Measurements from ENCODE around the gene MPC1. TPM values are rescaled to one million over a fixed set of nuclear protein-coding genes. Genes with fewer than 3 reads are reported as not detected.
"Not testable (repeated sequence)": the region's sequence is repeated elsewhere in the genome, so short reads cannot be mapped to it uniquely, and the experiment has no call there.

Gene MPC1
- total RNA-seq, 4 donors from 2014 or later, result 43.1 to 64.3 (median 59.5) TPM

GRCh38 chr6:166395351-166395750, 12.6 kb upstream of the MPC1 start:
- Histone ChIP-seq H3K36me3 (no peaks in the 10 kb centered on the region), H3K4me3 (no peak overlapping the region), H3K4me1 (no peaks in the 10 kb centered on the region), H3K27ac (no peak overlapping the region), H3K9me3 (no peaks in the 10 kb centered on the region), H3K27me3 (peaks cover 0 to 47% (median 0%) of the 10 kb centered on the region in 4 donors)
- TF ChIP-seq CTCF (IDR thresholded peaks at IDR 0.05), result no peak
- no peak for TF ChIP-seq POLR2A (IDR thresholded peaks at IDR 0.05)
- no peak for DNase-seq
- 58 to 82% methylated on average over 3 to 6 of the region's 6 CpGs for WGBS, 2 donors
- intact Hi-C loops (cut with DNase I), result loop anchor here (5.0 kb wide), 1 partner anchor 113 kb away; no protein-coding TSS in a partner anchor

- no peaks in the 10 kb centered on the region for H3K9me3 ChIP-seq
- 55 to 57% methylated on average over 9 of the region's 10 CpGs for WGBS, 2 donors
- no peaks in the 10 kb centered on the region for H3K36me3 ChIP-seq
- no peak for TF ChIP-seq CTCF (IDR thresholded peaks at IDR 0.05)
- no peak for TF ChIP-seq POLR2A (IDR thresholded peaks at IDR 0.05)
- intact Hi-C loops (cut with DNase I), result no loop called here
- no peak overlapping the region for H3K4me3 ChIP-seq
- no peaks in the 10 kb centered on the region for H3K4me1 ChIP-seq
- no peak overlapping the region for H3K27ac ChIP-seq
- no peak for DNase-seq
- peaks cover 0 to 47% (median 0%) of the 10 kb centered on the region in 4 donors for H3K27me3 ChIP-seq
Observed at GRCh38 chr6:166394036-166394892, 11.5 kb upstream of the MPC1 start.

GRCh38 chr6:166393535-166393823, 10.7 kb upstream of the MPC1 start:
- Histone ChIP-seq H3K4me1 (no peaks in the 10 kb centered on the region), H3K27ac (no peak overlapping the region), H3K4me3 (no peak overlapping the region), H3K36me3 (no peaks in the 10 kb centered on the region), H3K9me3 (no peaks in the 10 kb centered on the region), H3K27me3 (peaks cover 0 to 47% (median 0%) of the 10 kb centered on the region in 4 donors)
- intact Hi-C loops (cut with DNase I), result no loop called here
- TF ChIP-seq POLR2A (IDR thresholded peaks at IDR 0.05), result no peak
- no peak for TF ChIP-seq CTCF (IDR thresholded peaks at IDR 0.05)
- no peak for DNase-seq
- WGBS, 2 donors, result 100% methylated on average over 1 of the region's 27 CpGs; no CpG with 5 or more reads in 1 of the 2 donors

GRCh38 chr6:166392755-166393534, 10.2 kb upstream of the MPC1 start:
- H3K36me3 ChIP-seq; intact Hi-C loops (cut with DNase I); H3K27ac ChIP-seq; DNase-seq; H3K9me3 ChIP-seq; H3K4me3 ChIP-seq; H3K4me1 ChIP-seq: not testable (repeated sequence)
- 74 to 81% methylated on average over 5 to 12 of the region's 30 CpGs for WGBS, 2 donors
- H3K27me3 ChIP-seq, result peaks cover 0 to 46% (median 0%) of the 10 kb centered on the region in 4 donors

GRCh38 chr6:166389119-166389518, 6.4 kb upstream of the MPC1 start:
- TF ChIP-seq CTCF (IDR thresholded peaks at IDR 0.05) (no peak), POLR2A (IDR thresholded peaks at IDR 0.05) (no peak)
- 39 to 42% methylated on average over 3 of the region's 3 CpGs for WGBS, 2 donors
- Histone ChIP-seq H3K27ac (no peak overlapping the region), H3K27me3 (peaks cover 0 to 10% (median 0%) of the 10 kb centered on the region in 4 donors), H3K36me3 (no peaks in the 10 kb centered on the region), H3K4me3 (no peak overlapping the region), H3K9me3 (no peaks in the 10 kb centered on the region), H3K4me1 (peaks cover 1 to 2% (median 2%) of the 10 kb centered on the region in 3 donors)
- intact Hi-C loops (cut with DNase I), result no loop called here
- no peak for DNase-seq

All from esophagus squamous epithelium (tissue), 5 donors.